ENCODE measurements around the gene ADTRP.

- TF ChIP-seq CTCF (IDR thresholded peaks at IDR 0.05) (no peak), POLR2A (IDR thresholded peaks at IDR 0.05) (no peak)
Observed at GRCh38 chr6:11804701-11805100, 26.1 kb upstream of the ADTRP start.

Measured in lower leg skin (tissue), 3 donors.